NK-92 treated with Interleukin-12 subunit alpha and Interleukin-12 subunit beta, amount 100 ng/mL, for 24 hours (cell line): Measurements from ENCODE around the gene FOXN4.

Experiments
- DNase-seq: peaks from one replicate; lab custom pipeline; 2025; lab: John Stamatoyannopoulos, UW

The FOXN4 gene

DNA sequence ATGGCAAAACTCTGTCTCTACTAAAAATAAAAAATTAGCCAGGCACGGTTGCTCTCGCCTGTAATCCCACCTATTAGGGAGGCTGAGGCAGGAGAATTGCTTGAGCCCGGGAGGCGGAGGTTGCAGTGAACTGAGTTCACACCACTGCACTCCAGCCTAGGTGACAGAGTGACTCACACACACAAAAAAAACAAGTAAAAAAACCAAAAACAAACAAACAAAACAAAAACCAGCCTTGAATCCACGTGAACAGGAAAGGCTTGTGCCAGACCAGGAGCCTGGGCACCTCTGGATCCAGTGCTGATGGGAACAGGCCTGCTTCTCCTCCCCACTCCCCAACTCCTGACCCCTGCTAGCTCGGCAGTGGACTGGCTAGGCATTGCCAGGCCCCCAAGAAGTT, 3.5 kb downstream of the FOXN4 start:
- DNase-seq = no peak

DNA sequence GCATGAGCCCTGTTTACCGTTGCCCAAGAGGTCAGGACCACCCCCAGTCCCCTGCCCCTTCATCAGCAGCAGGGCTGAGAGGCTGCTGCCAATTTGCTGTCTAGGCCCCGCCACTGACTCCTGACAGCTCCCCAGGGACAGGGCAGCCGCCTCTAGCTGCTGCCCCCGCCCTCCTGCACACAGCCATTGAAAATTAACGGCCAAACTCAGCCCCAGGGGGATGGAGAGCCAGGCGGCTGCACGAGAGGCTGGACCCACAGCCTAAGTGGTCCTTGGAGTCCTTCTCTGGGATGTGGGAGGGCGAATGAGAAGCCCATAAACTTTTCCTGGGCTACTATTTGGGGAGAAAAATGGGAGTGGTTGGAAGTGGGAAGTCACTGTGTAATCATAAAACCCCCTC, 4.6 kb downstream of the FOXN4 start:
- no peak for DNase-seq

DNA sequence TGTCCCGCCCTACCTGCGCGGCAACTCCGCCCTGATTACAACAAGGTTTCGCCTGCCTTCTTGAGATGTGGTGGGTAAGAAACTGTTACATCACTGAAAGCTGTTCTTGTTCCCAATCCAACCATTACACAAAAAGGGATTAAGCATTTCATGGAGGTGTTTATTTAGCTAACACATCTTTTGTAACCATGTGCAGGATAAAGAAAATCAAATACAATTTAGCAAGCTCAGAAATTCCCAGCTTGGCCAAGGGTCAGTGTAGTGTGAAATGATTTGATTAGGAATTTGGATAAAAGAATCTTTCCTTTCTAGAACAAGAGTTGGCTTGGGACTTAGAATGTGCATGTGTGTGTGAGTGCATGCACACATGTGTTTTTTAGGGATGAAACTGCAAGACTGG, 6.3 kb downstream of the FOXN4 start:
- no peak for DNase-seq

DNA sequence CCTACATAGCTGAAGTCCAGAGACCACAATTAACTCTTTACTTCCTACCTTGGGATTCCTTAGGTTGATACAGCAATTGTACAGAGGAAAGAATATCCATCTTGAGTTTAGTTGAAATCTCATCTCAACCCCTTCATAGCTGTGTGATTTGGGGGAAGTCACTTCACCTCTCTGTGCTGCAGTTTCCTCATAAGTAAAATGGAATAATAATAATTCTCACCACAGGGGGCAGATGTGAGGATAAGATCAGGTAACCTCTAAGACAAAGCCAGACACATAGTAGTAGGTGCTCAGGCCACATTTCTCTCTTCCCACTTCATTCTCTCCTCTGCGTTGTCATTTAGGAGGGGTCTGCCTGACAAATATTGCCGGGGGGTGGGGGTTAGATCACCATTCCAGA, 6.7 kb downstream of the FOXN4 start:
- no peak for DNase-seq

DNA sequence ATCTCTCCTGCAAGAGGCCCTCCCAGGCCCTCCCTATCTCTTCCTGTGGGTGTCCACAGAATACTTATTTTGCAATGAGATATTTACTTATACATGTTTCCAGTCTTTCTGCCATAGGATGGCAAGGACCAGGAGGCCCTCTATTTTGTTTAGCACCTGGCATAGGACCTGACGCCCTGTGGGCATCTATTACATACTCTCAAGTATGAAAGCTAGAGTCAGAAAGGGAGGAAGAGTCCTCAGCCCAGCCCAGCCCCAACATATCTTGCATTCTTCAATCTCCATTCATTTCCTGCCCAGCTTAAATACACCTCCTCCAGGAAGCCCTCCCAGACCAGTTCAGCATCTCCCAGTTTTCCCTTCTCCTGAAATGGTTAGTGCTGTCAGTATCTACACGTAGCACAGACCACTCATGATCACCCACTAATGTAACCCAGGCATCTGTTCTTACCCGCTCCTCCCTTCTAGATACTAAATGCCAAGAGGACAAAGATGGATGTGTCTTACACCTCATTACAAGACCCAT, 7.4 kb downstream of the FOXN4 start:
- DNase-seq = no peak

DNA sequence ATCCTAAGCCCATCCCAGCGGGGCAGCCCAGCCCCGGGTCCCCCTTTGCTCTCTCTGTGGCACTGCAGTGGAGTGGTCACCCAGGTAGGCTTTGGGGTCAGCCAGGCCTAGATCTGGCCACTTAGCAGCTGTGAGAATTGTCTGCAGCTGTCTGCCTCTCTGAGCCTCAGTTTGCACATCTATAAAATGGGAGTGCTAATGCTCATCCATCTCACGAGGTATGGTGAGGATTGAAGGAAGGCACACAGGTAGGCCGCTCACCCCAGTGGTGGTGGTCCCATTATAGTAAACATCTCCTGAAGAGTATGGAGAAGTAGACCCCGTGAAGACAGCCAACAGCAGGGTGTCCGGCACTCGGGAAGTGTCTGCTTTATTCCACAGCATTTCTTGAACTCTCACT, 9.2 kb downstream of the FOXN4 start:
- no peak for DNase-seq

DNA sequence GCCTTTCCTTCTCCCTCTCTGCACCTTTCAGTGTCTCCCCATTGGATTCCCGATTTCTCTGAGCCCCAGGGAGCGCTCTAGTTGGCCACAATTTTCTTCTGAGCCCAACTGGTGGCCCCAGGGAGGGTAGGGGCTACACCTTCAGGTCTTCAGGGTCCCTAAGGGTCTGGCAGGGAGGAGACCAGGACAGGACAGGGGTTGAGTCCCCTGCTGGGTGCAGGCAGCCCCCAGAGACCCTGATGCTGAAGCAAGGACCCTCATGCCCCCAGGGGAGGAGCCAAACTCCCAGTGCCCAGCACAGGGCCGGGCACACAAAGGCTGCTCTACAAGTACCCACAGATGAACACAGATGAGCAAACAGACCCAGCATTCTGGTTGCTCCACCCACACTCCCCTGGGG, 12.7 kb downstream of the FOXN4 start:
- no peak for DNase-seq

DNA sequence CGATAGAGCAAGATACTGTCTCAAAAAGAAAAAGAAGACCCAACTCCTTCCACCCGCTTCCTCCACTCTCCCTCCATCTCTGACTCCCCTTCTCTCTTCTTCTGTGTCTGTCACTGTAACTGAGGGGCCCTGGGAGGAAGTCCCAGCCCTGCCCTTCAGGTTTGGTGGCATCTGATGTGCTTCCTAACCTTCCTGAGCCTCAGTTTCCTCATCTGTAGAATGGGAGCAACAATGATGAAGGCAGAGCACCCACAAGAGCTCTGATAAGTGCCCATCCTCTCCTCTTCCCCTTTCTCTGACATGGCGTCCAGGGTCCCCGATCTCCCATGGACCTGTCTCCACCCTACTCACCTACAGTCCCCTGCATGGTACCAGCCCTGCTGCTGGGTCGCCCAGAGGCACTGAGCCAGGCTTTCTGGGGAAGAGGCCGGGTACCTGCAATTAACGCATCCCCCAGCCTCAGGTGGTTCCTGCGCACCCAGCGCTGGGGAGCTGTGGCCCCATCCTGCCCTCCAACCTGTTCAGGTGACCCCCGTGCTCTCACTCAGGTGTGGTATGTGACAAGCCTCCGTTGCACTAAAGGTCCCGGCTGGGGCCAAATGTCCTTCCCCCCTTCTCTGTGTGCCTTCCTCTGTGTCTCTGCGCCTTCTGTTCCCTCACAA, 13.2 kb downstream of the FOXN4 start:
- no peak for DNase-seq

DNA sequence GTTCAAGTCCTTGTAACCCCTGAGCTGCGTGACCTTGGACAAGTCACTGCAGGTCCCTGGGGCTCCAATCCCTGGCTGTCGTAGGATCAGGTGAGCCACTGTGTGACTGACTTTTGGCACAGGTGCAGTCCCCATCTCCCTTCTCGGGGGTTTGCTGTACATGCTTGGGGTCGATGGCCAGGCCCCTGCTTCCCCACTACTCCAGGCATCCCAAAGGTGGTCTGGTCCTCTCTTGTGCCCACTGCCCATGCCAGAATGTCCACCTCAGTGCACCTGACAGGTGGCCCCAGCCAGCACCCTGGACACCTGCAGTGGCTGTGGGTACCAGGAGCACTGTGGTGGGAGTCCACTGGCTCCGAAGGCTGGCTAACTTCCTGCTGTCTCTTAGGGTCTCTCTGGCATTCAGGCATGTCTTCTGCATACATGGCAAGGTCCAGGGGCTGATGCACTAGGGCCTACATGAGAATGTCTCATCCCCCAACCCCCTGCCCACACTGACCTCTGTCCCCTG, 14.7 kb downstream of the FOXN4 start:
- DNase-seq = no peak

DNA sequence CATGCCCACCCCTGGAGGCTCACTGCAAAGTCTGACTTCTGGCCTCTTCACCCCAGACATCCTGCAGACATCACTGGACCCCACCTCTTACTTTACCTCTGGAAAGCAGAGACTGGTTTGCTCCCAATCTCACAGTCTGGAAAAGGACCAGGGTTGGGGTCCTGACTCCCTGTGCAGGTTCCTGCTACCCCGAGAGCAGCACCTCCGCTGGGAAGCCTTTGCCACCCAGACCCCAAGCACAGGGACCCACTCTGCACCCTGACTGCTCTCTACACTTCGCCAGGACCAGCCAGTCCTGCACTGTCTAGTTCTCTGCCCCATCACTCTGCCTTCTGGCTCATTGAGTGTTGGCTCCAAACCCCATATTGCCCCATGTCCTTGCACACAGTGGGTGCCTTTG, 16.0 kb downstream of the FOXN4 start:
- DNase-seq = no peak

DNA sequence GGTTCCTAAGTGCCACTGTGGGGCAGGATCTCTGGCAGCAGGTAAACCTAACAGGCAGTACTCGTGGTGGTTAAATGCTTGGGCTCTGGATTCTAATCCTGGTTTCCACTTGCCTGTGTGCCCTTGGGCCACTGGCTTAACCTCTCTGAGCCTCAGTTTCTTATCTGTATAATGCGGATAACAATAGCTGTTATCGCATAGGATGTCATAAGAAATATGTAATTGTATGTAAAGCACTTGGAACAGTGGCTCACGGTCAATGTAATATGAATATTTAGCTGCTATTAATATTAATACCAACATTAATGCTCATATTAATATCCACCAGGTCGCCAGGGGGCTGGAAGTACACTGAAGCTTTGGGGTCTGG, 16.8 kb downstream of the FOXN4 start:
- DNase-seq = no peak

DNA sequence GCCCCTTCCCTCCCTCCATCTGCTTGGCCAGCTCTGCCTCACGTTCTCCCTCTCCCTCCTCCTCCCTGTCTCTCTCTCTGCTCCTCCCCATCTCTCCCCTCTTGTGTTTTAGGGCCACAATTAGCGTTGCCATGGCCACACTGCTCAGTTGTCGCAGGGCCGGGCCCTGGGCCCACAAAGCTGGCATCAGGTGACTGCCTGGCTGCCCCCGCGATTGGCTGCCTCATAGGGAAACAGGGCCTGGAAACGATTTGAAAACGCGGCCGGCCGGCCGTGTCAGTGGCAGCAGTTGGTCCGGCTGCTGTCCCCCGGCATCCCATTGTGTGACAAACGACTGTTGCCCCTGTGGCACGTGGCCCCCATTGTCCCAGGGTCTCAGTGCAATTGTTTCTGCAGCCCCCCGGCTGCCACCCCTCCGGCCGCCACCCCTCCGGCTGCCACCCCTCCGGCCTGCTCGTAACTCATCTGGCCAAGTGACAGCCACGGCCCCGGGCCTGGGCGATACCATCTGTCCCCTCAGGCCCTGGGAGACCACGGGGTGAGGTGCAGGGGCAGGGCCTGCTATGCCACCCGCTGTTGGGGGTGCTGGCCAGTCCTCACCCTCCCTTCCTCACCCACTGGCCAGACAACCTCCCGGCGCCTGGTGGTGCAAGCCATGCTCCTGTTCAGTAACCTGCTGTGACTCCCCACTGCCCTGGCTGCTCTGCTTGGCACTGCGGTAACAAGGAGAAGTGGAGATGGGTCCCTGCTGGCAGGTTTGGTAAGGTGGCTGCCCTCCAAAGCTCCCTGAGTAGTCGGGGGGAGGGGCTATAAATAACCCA, 17.4 kb downstream of the FOXN4 start:
- no peak for DNase-seq

DNA sequence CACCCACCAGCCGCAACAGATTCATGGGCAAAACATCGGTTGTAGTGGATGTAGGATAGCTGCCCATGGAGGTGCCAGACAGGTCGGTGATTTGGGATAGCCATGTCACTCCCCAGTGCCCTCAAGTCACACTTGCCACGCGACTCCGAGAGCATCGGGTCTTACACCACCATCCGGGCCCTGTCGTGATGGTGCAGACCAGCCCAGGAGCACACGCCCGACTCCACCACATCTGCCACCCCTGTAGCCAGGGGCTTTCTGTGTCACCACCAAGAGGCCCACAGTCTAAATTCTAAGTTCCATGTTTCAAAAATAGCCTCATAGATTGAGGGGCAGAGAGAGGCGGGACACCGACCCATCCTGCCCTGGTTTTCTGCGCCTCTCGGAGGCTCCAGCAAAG, 18.0 kb downstream of the FOXN4 start:
- DNase-seq = no peak

DNA sequence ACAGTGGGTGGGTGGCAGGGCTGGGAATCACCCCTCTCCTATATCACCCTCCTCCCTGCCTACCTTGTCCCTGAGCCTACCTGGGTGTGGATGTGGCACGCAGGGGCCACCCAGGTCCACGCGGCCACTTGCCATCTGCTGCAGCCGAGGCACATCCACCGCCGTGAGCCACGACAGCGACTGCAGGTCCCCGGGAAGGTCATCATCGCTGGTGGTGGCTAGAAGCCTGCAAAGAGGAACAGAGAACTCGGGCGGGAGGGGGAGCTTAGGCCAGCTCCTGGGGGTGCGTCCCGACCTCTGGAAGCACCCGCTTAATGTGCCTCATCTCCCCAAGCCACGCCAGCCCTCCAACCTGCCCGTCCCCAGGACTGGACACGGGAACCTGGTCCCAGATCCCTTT, 19.0 kb downstream of the FOXN4 start:
- no peak for DNase-seq

DNA sequence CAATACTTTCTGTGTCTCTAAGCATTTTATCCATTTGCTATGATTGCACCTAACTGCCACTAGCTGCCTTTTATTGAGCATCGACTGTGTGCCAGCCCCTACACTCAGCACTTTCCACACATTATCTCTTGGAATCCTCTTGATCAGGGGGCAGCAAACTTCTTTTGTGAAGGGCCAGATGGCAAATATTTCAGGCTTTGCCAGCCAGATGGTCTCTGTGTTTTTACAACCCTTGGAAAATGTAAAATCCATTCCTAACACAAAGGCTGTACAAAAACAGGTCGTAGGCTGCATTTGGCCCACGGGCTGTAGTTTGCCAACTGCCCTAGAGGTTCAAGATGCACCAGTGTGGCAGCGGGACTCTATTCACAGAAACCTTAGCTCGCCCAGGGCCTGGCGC, 19.5 kb downstream of the FOXN4 start:
- DNase-seq = no peak

DNA sequence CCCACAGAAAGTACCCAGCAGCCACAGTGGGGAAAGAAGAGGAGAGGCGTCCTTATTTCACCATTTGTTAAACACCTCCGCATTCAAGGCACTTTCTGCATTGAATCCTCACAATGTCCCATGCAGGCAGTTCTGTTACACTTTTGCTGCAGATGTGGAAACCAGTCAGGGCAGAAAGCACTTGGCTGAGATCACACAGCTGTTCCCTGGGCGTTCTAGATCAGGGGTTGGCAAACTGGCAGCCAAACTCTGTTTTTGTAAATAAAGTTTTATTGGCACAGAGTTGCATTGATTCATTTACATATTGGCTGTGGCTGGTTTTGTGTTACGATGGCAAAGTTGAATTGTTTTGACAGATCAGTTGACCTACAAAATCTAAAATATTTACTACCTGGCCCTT, 20.1 kb downstream of the FOXN4 start:
- no peak for DNase-seq

DNA sequence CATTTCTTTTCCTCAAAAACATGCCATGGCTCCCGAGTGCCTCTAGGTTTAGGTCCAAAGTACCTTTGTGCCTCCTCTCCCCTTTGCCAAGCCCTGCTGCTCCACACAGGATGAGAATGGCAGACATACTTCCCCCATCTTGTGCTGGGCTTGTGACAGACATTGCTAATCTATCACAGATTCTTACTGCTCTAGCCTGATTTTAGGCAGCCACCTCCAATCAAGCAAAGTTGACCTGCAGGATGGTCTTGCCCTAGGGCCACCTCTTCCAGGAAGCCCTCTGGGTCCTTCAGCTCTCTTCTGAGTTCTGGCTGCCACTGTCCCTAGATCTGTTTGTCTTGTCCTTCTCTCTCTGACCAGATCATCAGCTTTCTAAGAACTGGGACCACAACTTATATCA, 20.5 kb downstream of the FOXN4 start:
- DNase-seq = no peak

DNA sequence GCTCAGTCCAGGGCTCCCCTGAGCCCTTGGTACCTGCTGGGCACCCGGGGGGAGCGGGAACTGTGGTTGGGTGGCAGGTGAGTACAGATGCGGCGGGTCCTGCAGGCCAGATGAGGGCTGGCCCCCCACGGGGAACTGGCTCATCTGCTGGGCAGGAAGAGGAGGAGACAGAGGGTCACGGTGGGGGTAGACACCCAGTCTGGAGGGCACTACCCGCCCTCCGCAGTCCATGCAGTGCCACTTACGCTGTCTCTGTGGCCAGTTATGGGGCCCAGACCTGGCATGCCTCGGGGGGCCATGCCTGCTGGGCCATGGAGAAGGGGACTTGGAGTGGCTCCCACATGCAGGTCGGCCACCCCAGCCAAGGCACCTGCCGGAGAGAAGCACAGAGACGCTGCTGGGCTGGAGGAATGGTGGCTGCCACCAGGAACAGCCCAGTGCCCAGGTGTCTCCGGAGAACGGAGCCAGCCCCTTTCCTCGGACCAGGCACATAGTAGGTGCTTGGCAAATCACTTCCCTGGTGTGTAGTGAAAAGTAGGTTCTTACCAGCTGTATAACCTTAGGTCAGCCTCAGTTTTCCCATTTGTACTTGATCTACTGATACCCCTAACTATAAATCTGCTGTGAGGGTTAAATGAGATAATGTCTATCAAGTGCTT, 21.1 kb downstream of the FOXN4 start:
- DNase-seq = no peak

DNA sequence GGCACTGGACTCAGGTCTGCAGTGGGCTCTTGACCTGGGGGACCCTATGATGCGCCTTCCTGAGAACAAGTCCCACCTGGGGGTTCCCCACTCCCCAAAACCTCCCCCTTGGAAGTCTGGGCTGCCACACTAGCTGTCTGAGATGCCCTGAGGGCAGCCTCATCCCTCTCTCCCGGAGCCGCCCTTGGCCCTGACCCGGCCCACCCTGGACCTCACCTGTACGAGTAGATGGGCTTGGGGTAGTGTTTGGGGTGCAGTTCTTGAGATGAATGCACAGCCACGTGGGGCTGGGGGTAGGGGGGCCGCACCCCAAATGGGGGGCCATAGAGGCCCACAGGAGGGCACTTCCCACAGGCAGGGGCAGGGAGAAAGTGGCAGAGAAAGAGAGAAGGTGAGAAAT, 21.9 kb downstream of the FOXN4 start:
- no peak for DNase-seq

DNA sequence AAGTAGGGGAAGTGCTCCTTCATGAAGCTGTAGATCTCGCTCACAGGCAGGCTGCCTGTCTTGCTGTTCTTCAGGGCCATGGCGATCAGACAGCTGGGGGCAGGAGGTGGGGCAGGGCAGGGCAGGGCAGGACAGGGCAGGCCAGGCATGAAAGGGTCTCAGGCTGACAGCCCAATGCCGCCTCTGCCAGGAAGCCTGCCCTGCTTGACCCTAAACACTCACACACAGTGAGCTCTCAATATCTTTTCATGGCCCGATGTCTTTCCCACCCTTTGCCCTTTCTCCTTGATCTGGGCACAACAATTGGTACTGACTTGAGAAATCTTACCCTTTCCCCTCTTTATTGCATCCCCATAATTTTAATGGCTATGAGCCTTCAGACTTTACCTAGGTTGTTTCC, 22.4 kb downstream of the FOXN4 start:
- DNase-seq = no peak

DNA sequence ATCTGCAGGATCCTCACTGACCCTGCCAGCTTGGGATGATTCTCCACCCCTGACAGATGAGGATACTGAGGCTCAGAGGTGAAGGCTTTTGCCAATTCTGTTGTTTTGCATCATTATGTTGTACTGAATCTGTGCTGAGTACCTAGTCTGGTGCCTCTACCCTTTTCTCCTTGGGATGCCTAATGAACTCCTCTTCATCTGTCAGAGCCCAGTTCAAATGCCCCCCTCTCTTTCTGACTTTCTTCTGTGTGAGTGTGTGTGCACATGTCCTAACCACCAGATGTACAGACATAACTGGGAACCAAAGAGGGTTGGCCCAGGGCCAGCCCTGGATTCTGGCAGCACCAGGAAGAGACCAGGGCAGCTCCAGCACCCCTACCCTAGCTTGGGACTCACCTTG, 22.8 kb downstream of the FOXN4 start:
- no peak for DNase-seq

DNA sequence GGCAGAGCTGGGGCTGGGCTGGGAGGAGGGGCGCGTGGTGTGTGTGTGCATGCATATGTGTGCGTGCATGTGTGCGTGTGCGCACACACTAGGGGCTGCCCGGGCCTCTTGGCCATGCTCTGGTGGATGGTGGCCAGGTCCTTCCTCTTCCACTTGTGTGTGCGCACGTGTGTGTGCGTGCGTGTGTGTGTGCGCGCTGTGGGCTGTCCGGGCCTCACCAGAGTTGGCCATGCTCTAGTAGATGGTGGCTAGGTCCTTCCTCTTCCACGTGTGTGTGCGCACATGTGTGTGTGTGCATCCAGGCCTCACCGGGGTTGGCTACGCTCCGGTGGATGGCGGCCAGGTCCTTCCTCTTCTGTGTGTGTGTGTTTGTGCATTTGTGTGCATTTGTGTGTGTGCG, 24.7 kb downstream of the FOXN4 start:
- no peak for DNase-seq

DNA sequence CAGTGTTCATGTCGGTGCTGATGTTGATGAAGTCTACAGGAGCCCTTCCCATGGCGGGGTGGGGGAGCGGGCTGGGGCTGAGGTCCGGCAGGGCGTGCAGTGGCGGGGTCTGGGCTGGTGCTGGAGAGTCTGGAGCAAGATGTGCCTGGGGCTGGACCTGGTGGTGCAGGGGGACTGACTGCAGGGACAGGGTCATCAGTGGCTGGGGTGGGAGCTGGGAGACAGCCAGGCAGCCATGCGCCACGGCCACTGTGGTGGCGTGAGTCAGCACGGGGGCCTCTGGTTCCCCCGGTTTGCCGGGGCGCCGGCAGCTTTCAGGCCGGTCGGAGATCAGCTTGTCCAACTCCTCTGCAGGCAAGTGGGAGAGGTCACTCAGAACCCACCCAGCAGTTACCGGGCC, 27.6 kb downstream of the FOXN4 start:
- no peak for DNase-seq
